ENCODE measurements around the gene FRYL.

GRCh38 chr4:48509543-48509942 lies 270.5 kb downstream of the FRYL start:
- TF ChIP-seq CTCF (conservative IDR thresholded peaks at IDR 0.05 in 1 of 2, IDR thresholded peaks at IDR 0.05 in 1 of 2; ENCODE audit: low read depth in 1 of 2, low read length in 2 of 2) (no peak), EZH2 (IDR thresholded peaks at IDR 0.05; ENCODE audit: low read length, missing control alignments) (no peak)

Measured in fibroblast of lung (primary cell).